ENCODE results near the gene ULK3.

ULK3 gene

DNA sequence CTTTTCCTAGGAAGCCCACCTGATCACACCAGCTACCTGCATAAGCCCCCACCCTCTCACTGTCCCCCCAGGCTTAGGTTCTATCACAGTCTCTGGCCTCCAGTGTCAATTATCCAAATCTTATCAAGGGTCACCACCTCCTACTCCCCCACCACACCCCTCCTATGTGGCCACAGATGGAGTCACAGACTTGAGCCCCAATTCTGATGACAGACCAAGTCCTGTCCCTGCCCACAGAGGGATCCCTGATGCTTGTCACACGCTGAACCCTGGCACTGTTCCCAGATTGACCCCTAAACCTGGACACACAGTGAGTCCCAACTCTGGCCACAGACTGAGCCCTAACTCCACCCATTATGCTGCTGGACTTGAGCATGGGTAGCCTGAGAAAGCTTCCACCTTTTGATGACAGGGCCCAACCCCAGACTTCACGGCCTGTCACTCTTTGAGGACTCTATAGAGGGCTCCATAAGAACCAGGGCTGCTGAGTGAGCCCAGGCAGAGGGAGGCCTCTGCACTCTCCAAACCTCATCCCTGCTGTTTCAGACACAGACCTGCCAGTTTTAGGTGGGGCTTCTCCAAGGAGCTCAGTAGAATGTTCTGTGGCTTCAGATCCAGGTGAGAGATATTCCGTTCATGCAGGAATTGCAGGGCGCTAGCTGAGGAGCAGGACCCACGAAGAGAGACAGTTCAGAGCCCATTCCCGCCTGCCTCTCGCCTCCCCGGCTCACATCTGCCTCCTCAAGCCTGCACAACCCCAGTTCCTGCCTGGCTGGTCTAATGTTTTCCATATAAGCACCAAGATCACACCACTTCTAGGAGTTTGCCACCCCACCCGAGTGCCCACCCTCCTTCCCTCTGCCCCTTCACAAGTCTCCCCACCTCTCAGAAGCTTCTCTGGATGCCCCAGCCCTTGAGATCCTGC, 1.8 kb downstream of the ULK3 start:
- no peak for DNase-seq (ENCODE audit: low read depth)

DNA sequence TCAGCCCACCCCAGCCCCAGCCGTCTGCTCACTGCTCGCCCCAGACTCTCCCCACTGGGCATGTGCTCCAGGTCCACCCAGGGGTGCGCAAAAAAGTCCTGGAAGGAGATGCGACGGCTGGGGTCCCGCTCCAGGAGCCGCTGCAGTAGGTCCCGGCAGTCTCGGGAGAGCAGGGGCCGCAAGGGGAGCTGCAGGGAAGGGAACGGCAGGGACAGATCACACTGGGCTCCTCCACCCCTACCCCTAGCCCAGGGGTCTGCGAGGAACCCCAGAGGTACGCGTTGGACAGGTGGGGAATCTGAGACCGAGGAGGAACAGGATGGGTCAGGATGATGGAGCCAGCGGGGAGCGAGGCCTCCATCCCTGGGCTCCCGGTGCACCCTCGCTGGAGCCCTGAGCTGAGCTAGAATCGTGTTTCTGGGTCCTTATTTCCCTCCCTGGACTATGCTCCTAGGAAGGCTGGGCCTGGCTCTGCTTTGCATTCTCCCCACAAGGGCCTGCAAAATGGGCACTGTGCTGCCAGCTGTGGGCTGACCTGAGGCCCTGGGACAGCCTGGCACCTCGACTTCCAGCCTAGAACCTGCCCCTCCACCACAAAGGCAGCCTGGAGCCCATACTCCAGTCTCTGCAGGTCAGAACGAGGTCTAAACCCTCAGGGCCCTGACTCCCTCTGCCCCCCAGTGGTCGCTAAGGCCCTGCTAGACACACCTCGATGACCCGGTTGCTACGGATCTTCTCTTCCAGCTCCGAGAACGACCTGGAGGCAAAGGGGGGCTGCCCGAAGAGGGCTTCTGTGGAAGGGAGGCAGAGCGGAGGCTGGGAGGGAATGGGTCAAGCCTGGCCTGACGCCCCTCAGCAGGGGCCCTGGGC, 3.2 kb downstream of the ULK3 start:
- no peak for DNase-seq (ENCODE audit: low read depth)

DNA sequence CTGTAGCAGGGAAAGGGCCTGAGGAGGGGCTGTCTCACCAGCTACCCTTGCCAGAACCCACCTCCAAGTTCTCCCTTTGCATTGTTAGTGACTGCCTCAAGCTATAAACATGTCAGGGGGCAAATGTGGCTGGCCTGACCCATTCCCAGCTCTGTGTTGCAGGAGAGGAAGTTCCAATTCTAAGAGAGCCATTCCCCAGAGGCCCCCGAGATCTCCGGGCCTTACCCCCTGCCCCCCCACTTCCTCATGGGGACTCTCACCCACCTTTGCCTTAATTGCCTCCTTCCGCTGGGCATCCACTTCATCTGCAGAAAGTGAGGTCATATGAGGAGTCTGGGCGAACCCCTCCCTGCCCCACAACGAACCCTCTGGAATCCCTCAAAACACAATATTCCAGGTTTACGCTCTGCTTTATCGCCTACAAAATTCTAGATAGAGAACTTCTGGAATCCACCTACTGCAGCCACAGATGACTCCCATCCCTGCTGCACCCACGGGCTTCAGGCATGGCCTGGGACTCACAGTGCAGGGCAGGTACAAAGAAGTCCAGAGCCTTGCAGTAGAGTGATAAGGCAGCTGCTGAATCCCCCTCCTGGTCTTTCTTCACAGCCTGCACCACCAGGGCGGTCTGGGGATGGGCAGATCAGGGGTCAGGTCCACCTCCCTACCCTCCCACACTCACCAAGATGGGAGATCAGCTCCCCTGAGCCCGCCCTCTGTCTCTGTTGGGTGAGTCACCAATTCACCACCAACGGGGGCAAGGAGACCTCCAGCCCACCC, 4.0 kb downstream of the ULK3 start:
- no peak for DNase-seq (ENCODE audit: low read depth)

DNA sequence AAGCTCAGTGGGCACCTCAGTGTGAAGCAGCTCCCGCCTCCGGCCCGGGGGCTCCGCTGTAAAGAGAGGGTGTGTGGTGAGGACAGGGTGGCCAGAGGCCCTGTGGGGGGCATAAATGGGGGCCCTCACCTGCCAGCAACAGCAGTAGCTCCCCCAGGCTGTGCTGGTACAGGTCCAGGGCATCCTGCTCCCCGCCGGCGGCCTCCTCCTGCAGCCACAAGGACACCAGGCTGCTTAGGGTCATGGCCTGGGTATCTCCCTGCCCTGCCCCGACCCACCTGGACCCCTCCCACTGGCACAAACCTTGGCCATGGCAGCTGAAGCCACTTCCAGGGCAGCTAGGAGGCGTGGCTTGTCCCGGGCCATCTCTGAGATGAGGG, 4.8 kb downstream of the ULK3 start:
- no peak for DNase-seq (ENCODE audit: low read depth)

DNA sequence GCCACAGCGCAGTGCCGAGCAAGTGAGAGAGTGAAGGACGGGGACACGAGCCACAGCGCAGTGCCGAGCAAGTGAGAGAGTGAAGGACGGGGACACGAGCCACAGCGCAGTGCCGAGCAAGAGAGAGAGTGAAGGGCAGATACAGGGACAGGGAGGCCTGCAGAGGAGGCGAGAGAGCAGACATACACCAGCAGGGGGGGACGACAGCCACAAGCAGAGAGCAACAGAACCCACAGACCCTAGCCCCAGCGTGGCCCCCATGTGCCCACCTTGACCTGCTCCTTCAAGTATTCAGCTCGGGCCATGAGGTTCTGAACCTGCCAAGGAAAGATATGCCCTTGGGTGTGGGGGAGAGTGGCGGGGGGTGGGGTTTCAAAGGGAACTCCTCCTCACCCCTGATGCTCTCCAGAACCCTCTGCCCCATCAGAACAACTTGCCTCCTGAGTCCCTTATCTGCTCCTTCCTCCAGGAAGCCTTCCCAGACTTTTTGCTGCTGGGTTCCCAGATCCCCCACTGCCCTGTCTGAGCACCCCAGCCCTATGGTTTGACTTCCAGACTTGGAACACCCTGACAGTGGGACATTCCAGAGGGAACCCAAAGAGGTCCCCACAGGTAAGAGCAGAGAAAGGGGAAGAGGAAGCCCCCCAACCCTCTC, 5.3 kb downstream of the ULK3 start:
- no peak for DNase-seq (ENCODE audit: low read depth)

DNA sequence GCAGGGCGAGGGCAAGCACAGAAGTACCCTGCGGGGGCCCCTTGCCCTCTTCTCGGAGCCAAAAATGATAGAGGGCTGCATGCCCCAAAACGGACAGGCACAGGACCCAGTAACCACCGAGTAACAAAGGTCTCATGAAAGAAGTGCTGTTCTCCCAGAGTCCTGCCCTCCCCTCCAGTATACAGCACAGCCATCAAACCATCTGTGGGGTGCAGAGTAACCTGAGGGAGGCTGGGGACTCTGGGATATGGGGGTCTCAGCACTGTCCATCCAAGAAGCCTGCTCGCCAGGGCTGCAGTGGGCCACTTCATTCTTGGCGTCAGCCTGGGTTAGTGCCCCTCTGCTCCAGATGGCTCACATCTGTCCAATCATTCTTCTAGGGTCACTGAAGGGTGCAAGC, 6.1 kb downstream of the ULK3 start:
- DNase-seq (ENCODE audit: low read depth) = no peak

DNA sequence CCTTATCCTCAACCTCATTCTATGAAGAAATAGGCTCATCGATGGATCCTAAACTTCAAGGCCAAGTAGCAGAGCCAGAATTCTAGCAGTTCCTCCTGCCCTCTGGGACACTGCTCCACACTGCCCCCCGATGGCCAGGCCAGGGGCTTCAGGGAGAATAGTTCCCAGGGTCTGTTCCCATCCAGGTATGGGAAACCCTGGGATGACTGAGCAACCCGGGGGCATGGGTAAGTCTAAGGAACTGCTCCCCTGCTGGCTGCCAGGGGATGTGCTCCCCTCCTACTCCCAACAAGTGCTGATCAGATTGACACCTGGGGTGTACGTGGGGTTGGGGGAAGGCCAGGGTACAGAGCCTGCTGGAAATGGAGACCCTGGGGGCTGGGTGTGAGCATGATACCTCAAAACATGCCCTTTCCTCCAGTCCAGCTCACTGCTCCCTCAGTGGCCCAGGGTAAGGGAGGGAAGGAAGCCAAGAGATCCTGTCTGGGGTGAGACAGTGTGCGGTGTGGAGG, 7.6 kb downstream of the ULK3 start:
- DNase-seq (ENCODE audit: low read depth) = no peak

DNA sequence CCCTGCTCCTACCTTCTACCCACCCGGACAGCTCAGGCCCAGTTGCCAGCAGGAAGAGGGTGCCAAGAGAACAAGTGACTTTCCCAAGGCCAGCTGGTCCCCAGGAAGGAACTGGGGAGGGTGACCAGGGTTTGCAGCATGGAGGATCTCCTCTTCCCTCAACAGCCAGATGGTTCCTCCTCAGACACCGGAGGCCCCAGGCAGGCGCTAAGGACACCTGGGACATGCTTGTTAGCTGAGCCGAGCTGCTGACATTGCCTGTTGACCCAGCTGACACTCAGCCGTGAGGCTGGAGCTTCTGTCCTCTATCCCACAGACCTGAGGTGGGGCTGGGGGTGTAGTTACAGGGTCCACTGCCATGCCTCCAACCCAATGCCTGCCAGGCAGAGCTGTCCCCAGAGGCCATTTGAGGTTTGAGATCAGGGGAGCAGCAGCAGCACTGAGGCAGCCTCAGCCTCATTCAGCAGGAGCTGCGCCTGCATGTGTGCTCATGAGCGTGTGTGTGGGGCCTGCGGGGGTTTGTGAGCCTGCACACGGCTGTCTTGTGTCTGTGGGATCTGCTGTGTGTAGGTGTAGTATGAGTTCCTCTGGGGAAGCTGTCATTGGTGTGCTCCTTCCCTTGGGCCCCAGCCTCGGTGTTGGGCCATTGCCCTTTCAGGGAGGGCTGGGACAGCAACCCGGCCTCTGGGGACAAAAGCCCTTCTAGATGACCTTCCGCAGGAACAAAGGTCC, 9.4 kb downstream of the ULK3 start:
- no peak for DNase-seq (ENCODE audit: low read depth)

DNA sequence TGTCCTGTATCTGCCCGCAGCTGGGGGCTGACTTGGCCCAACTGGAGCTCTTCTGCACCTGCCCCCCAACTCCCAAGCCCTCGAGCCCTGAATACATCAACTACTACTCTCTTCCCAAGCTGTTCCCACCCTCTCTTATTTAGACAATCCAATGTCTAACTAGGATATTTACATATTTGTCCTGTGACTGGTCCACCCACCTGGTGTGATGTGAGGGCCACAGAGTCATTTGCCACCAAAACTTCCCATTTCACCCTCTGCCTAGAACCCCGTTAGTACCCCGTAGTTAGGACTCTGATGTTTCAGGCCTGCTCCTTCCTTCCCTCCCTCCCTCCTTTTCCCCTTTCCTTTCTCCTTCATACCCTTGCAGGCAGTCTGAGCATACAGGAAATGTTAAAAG, 10.1 kb downstream of the ULK3 start:
- no peak for DNase-seq (ENCODE audit: low read depth)

DNA sequence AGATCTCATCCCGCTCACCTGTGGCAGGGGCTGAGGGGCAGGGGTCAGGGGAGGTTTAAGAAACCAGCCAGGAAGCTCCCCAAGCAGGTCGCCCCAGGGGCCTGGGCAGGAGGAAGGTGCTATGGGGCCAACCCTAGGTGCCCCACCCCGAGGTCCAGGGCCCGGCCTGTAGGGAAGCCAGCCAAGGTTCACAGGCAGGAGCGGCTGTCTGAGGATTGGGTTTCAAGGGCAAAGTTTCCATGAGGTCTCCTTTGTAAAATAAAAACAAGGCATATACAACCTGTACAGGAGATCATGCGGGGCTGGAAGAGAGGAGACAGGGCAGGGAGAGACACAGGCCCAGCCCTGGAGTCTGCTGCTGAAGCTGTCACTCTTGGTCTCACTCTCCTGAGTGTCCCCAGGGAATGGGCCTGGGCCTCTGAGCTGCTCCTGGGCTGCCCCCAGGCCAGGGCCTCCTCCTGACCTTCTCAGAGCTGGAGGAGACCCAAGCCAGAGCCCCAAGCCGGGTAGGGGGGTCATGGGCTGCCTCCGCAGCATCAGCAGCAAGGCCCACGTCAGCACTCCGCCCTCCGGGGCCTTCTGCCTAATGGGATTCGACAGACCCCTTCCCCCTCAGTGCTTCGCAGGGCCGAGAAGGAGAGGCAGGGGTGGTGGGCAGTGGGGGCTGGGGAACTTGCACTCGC, 11.0 kb downstream of the ULK3 start:
- DNase-seq (ENCODE audit: low read depth) = no peak

DNA sequence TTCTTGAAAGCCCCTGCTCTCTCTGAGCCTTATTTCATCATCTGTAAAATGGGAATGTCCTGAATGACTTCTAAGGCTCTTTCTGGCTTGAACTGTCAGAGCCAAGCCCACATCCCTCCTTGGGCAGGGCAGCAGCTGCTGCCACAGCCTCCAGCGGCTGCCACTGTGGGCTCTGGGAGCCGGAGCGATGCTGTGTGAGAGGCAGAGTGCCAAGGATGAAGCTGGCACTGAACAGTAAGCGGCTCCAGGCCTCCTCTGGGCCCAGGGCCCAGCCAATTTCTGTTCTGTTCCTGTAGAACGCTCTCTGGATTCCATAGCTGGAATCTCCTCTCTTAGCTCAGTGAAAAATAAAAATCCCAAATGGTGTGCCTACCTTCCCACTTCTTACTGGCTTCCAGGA, 12.1 kb downstream of the ULK3 start:
- DNase-seq (ENCODE audit: low read depth) = no peak

DNA sequence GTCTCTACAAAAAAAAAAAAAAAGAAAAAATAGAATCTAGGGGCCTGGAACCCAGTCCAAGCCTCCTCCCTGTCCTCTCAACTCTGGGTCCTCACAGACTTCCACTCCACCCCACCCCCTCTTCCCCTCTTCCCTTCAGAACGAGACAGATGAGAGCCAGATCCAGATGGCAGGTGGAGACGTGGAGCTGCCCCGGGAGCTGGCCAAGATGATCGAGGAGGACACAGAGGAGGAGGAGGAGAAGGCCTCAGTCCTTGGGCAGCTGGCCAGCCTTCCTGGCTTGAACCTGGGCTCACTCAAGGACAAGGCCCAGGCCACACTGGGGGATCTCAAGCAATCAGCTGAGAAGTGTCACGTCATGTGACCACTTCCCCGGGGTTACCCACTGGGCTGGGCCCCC, 13.0 kb downstream of the ULK3 start:
- DNase-seq (ENCODE audit: low read depth) = no peak

DNA sequence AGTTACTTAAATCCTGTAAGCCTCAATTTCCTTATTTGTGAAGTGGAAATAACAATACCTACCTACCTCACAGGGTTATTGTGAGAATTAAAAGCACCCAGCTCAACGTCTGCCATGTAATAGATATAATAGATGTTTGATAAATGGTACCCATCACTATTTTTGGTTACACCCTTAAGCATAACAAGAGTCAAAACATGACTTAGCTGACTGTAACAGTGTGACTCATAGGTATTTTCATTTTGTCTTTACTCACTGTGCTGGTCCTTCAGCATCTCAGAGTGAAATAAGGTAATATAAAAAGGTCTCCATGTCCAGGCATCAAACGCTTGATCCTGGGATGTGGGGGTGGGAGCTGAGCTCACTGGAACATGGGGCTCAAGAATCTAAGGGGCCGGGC, 13.5 kb downstream of the ULK3 start:
- no peak for DNase-seq (ENCODE audit: low read depth)

DNA sequence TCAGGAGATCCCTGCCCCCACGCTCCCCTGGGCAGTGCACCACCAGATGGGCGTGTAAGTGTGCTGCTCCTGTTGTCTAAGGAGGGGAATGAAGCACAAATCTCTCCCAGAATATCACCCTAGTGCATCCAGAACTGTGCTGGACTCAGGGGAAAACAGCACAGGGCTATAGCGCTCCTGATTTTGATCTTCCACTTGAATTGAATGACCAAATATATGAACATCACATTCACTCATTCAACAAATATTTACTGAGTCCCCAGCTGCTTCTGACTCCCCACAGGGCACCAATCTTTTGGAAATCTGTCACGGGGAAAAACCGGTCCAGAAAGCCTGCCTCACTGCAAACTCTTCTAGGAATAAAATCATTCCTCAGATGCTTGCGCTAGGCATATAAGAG, 14.1 kb downstream of the ULK3 start:
- DNase-seq (ENCODE audit: low read depth) = no peak

DNA sequence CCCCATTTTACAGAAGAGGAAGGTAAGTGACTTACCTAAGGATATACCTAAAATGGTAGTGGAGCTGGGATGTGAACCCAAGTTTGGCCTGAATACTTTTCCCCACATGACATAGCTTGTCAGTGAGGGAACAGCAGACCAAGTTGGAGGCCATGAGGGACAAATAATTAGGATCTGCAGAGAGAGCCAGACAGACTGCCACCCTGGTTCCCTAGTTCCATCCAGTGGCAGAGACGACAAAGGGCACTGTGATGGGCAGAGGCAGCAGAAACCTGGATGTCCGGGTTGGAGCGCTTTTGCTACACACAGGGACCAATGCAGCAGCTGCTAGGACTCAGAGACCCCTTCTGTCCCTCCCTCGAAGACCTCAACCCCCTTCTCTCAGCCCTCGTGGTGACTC, 15.3 kb downstream of the ULK3 start:
- no peak for DNase-seq (ENCODE audit: low read depth)

DNA sequence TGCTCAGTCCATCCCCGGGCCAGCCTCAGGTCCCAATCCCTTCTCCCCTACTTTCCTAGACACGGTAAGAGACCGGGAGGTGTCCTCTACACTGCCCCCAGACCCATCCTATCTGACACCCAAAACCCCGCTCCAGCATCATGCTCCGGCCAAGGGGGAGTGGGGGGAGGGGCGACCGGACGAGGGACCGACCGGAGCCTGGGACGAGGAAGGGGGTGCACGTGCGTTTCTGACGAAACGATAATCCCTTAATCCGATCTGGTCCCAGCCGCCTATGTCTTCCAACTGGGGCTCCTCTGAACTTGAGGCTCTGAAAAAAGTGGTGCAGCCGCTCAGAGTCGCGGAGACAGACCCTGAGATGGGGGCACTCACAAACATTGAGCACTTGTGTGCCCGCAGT, 16.0 kb downstream of the ULK3 start:
- no peak for DNase-seq (ENCODE audit: low read depth)

DNA sequence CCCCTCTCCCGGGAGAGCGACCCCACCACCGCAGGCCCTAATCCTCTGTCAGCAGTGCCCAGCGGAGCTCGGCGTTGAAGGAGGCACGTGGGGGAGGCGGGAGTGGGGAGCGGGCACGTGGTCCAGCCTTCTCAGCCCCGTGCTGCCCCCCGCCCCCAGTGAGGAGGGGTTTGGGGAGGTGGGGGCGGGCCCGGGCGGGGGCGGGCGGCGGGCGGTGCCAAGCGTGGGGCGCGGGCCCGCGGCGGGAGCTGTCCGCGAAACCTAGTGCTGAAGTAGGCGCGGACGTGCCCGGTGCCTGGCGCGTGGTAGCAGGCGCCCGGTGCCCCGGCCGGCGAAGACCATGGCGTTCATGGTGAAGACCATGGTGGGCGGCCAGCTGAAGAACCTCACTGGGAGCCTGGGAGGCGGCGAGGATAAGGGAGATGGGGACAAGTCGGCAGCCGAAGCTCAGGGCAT, 16.6 kb downstream of the ULK3 start, which contains the start of gene CPLX3:
Gene CPLX3, plus strand, starts transcription at position 264 of the 456 bp plus-strand sequence. Its CDS starts 77 bp downstream, at position 341.
- DNase-seq (ENCODE audit: low read depth) = no peak

DNA sequence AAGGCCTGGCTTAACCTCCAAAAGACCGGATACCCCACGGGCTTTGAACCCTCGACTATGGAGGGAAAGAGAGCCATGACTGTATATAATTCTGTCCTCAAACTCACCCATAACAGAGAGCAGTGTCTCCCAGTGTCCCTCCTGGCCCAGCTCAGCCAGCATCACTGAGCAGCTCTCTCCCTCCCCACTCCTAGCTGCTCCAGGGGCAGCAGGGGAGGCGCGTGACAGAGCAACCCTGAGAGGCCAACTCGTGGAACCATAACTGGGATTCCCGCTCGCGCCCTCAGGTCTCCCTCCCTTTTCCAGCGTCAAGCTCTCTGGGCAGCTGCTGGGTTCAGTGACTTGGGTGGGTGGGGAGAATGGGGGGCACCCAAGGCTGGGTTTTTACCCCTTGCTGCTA, 17.1 kb downstream of the ULK3 start:
- DNase-seq (ENCODE audit: low read depth) = no peak

DNA sequence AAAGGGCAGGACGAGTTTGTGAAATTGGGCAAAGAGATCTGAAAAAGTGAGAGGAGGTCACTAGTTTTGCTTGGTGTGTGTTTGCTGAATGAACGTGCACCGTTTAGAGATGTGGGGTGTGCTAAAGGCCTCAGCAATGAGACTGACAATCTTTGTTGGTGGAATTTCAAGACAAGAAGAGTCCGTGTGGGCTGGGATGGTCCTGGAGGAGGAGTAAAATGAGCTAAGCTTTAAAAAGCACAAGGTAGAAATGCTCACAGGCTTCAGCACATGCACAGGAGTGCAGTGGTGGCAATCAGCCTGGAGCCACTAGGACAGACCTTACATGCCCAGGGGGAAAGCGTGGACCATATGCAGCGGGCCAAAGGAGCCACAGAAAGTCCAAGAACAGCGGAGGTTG, 18.0 kb downstream of the ULK3 start:
- no peak for DNase-seq (ENCODE audit: low read depth)

DNA sequence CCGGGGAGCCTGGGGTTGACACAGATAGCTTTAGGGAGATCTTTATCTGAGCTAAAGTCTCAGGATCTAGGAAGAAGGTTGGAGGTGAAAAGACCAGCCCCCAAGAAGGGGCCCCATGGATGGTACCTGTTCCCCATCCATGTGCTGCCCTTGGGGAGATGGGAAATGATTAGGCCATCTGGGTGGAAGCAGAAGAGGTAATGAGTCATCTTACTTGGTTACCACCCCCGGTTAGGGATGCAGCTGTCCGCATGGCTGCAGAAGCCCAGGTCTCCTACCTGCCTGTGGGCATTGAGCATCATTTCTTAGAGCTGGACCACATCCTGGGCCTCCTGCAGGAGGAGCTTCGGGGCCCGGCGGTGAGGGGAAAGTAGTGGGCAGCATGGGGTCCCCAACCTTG, 19.6 kb downstream of the ULK3 start:
- no peak for DNase-seq (ENCODE audit: low read depth)

All from GM04504 (cell line).